IMR-90 (cell line): ENCODE data around the gene HK3. TPM values are rescaled to one million over a fixed set of nuclear protein-coding genes. Genes with fewer than 3 reads are reported as not detected.

ENCODE experiments used
- ATAC-seq: fragments of 200-7000 bp; cut with Tn5 transposase; 2 replicates; pipeline ENCODE4 v1.9.1; 2020; ENCODE audit warnings: low read depth, mild to moderate bottlenecking, moderate library complexity
- BruUV-seq: library from RNA; stranded (reverse); fragments of 400-500 nt; replicated peaks from 2 replicates; lab custom pipeline; 2021; lab: Mats Ljungman, UMichigan
- CTCF ChIA-PET: fragments of 300-600 bp; formaldehyde crosslinking; extraction: SDS; loops from one replicate; lab custom pipeline; 2021; ENCODE audit warnings: antibody characterized with exemption; lab: Yijun Ruan, JAX
- POLR2A ChIA-PET: fragments of 300-600 bp; sonication (Branson Sonifier 250); formaldehyde crosslinking; loops from one replicate; lab custom pipeline; 2022; ENCODE audit warnings: antibody characterized with exemption; ENCODE audit not compliant: unreplicated experiment; lab: Charles Lee
- DNase-seq: peaks from one replicate; pipeline ENCODE4 v3.0.0; 2013
- H2AFZ ChIP-seq: replicated peaks from 2 replicates; pipeline ENCODE3; 2013; ENCODE audit warnings: low read length, mild to moderate bottlenecking; ENCODE audit not compliant: poor library complexity
- H2AK5ac ChIP-seq: 2 replicates; pipeline ENCODE4 v1.6.1; 2013; ENCODE audit warnings: low read depth, low read length, inconsistent platforms
- H2AK9ac ChIP-seq: replicated peaks from 2 replicates; pipeline ENCODE3; 2013; ENCODE audit warnings: mild to moderate bottlenecking, low read depth, low read length, moderate library complexity; ENCODE audit not compliant: poor library complexity
- H2BK120ac ChIP-seq: 2 replicates; pipeline ENCODE4 v1.6.1; 2013; ENCODE audit warnings: low read depth, low read length, inconsistent platforms
- H2BK15ac ChIP-seq: 3 replicates; pipeline ENCODE4 v1.6.1; 2013; ENCODE audit warnings: low read depth, low read length, inconsistent platforms
- H2BK20ac ChIP-seq: 2 replicates; pipeline ENCODE4 v1.6.1; 2013; ENCODE audit warnings: low read depth, mild to moderate bottlenecking, inconsistent platforms, low read length, moderate library complexity
- H2BK5ac ChIP-seq: 2 replicates; pipeline ENCODE4 v1.6.1; 2013; ENCODE audit warnings: mild to moderate bottlenecking, low read depth, low read length, inconsistent platforms; ENCODE audit not compliant: poor library complexity, severe bottlenecking
- H3K14ac ChIP-seq: replicated peaks from 2 replicates; pipeline ENCODE4 v1.6.1; 2013; ENCODE audit warnings: low read depth, low read length, inconsistent platforms
- H3K18ac ChIP-seq: 2 replicates; pipeline ENCODE4 v1.6.1; 2013; ENCODE audit warnings: low read depth, low read length, control low read depth
- H3K23ac ChIP-seq: 2 replicates; pipeline ENCODE4 v1.6.1; 2013; ENCODE audit warnings: low read depth, low read length, inconsistent platforms
- H3K27ac ChIP-seq: 2 replicates; pipeline ENCODE4 v1.5.1; 2013; ENCODE audit warnings: mild to moderate bottlenecking, control low read depth, low read length; ENCODE audit not compliant: insufficient read depth
- H3K27me3 ChIP-seq: 2 replicates; pipeline ENCODE4 v1.6.1; 2013; ENCODE audit warnings: low read length; ENCODE audit not compliant: control insufficient read depth, insufficient read depth
- H3K36me3 ChIP-seq: 2 replicates; pipeline ENCODE4 v1.6.1; 2013; ENCODE audit warnings: low read length, mixed read lengths; ENCODE audit not compliant: control insufficient read depth, insufficient read depth
- H3K4ac ChIP-seq: 2 replicates; pipeline ENCODE4 v1.6.1; 2013; ENCODE audit warnings: low read depth, low read length, inconsistent platforms
- H3K4me1 ChIP-seq: 2 replicates; pipeline ENCODE4 v1.6.1; 2013; ENCODE audit warnings: low read length, mixed read lengths; ENCODE audit not compliant: control insufficient read depth, insufficient read depth
- H3K4me2 ChIP-seq: 2 replicates; pipeline ENCODE4 v1.6.1; 2013; ENCODE audit warnings: low read depth, mild to moderate bottlenecking, control low read depth, low read length, moderate library complexity
- H3K4me3 ChIP-seq: 2 replicates; pipeline ENCODE4 v1.5.1; 2013; ENCODE audit warnings: low read depth, mild to moderate bottlenecking, control low read depth, low read length, moderate library complexity; ENCODE audit not compliant: insufficient read depth
- H3K56ac ChIP-seq: 2 replicates; pipeline ENCODE4 v1.6.1; 2013; ENCODE audit warnings: low read length, inconsistent platforms; ENCODE audit not compliant: insufficient read depth; ENCODE audit errors: extremely low read depth
- H3K79me1 ChIP-seq, 2 experiments: 2 replicates each; pipeline ENCODE4 v1.6.1; 2013; ENCODE audit warnings: low read length in 2 of 2, inconsistent platforms in 1 of 2, low read depth in 1 of 2
- H3K9ac ChIP-seq: 2 replicates; pipeline ENCODE4 v1.6.1; 2013; ENCODE audit warnings: low read depth, low read length, control low read depth
- H3K9me1 ChIP-seq: 2 replicates; pipeline ENCODE4 v1.6.1; 2013; ENCODE audit warnings: low read length, inconsistent platforms; ENCODE audit not compliant: insufficient read depth
- H3K9me3 ChIP-seq: 2 replicates; pipeline ENCODE4 v1.6.1; 2013; ENCODE audit warnings: low read length; ENCODE audit not compliant: control insufficient read depth, insufficient read depth
- H4K20me1 ChIP-seq: 2 replicates; pipeline ENCODE4 v1.6.1; 2013; ENCODE audit warnings: low read length, inconsistent platforms; ENCODE audit not compliant: insufficient read depth
- H4K5ac ChIP-seq: 2 replicates; pipeline ENCODE4 v1.6.1; 2013; ENCODE audit warnings: mild to moderate bottlenecking, low read depth, low read length, control low read depth
- H4K8ac ChIP-seq, 2 experiments: 2 replicates each; pipeline ENCODE4 v1.6.1; 2013; ENCODE audit warnings: low read depth in 2 of 2, low read length in 2 of 2, control low read depth in 1 of 2, inconsistent platforms in 1 of 2
- H4K91ac ChIP-seq: 2 replicates; pipeline ENCODE4 v1.6.1; 2013; ENCODE audit warnings: low read depth, low read length, inconsistent platforms; ENCODE audit not compliant: insufficient read depth
- BHLHE40 ChIP-seq: fragments of 150-350 bp; IDR thresholded peaks from 2 replicates; pipeline ENCODE4 v1.6.1; 2016; ENCODE audit warnings: mild to moderate bottlenecking, low read depth, low read length
- CEBPB ChIP-seq: IDR thresholded peaks from 2 replicates; pipeline ENCODE4 v1.6.1; 2012; ENCODE audit warnings: low read depth, low read length, improper control_type of control experiment
- CTCF ChIP-seq: conservative IDR thresholded peaks from 2 replicates; pipeline ENCODE4 v1.5.1; 2012; ENCODE audit warnings: mild to moderate bottlenecking, low read depth, low read length, improper control_type of control experiment
- ELK1 ChIP-seq: fragments of 150-350 bp; IDR thresholded peaks from 2 replicates; pipeline ENCODE4 v1.6.1; 2016; ENCODE audit warnings: low read depth, mild to moderate bottlenecking, low read length, moderate library complexity, borderline replicate concordance
- FOS ChIP-seq: fragments of 150-350 bp; IDR thresholded peaks from 2 replicates; pipeline ENCODE4 v1.6.1; 2016; ENCODE audit warnings: low read depth, low read length
- MXI1 ChIP-seq: IDR thresholded peaks from 2 replicates; pipeline ENCODE4 v1.6.1; 2012; ENCODE audit warnings: low read depth, mild to moderate bottlenecking, low read length, moderate library complexity, borderline replicate concordance
- RCOR1 ChIP-seq: IDR thresholded peaks from 2 replicates; pipeline ENCODE4 v1.6.1; 2012; ENCODE audit warnings: mild to moderate bottlenecking, low read length, improper control_type of control experiment; ENCODE audit not compliant: insufficient replicate concordance
- USF2 ChIP-seq: fragments of 150-350 bp; IDR thresholded peaks from 2 replicates; pipeline ENCODE4 v1.6.1; 2017; ENCODE audit warnings: mild to moderate bottlenecking, antibody characterized with exemption, low read length, low read depth
- WGBS, 2 experiments: methylation state at CpG; one replicate each; pipeline versions ENCODE4 v1.1.5 to v1.1.7; 2013; ENCODE audit warnings: missing lambda C conversion rate in 2 of 2; ENCODE audit not compliant: insufficient read length in 1 of 2; ENCODE audit errors: extremely low coverage in 2 of 2; 5-methylcytosine and 5-hydroxymethylcytosine counted together
- dilution Hi-C: fragments of 300-500 bp; cut with HindIII; formaldehyde crosslinking; loops from one replicate; pipeline ENCODE4 v1.14.3; 2018; ENCODE audit warnings: low sequenced_read_pairs; ENCODE audit not compliant: unreplicated experiment
- in situ Hi-C: fragments of 300-500 bp; cut with MboI; formaldehyde crosslinking; loops from 3 replicates; pipeline ENCODE4 v1.14.3; 2019; ENCODE audit warnings: low sequenced_read_pairs, inconsistent platforms, mixed read lengths
- intact Hi-C: fragments of 100-400 bp; cut with micrococcal nuclease; formaldehyde crosslinking; loops from 2 replicates; pipeline ENCODE4 v1.10.0; 2022
- polyA plus RNA-seq, 3 experiments: library from polyadenylated mRNA; depleted of rRNA; stranded (reverse); fragments of >200 nt; gene quantifications; 2 replicates each; pipeline ENCODE4 v1.2.3, GENCODE V29; 2012; ENCODE audit warnings: low replicate concordance in 1 of 3
- total RNA-seq: library from RNA; depleted of rRNA; stranded (reverse); fragments of >200 nt; gene quantifications from 2 replicates; pipeline ENCODE4 v1.2.3, GENCODE V29; 2012

HK3 gene
- total and polyA plus RNA-seq, 2 of the 4 experiments (the other 2 are of a cell fraction) = not detected

GRCh38 chr5:176864755-176865154 lies 34.4 kb downstream of the HK3 start:
- no peaks in the 10 kb centered on the region for H4K20me1 ChIP-seq
- H2BK5ac ChIP-seq = no peak overlapping the region
- no peak overlapping the region for H3K56ac ChIP-seq
- H3K18ac ChIP-seq = no peak overlapping the region
- no peak overlapping the region for H2BK20ac ChIP-seq
- in situ Hi-C loops = no loop called here
- dilution Hi-C loops = no loop called here
- no peak overlapping the region for H2BK15ac ChIP-seq
- ChIA-PET CTCF (no interaction called here), POLR2A (no interaction called here)
- H3K9me1 ChIP-seq = no peaks in the 10 kb centered on the region
- no peak overlapping the region for H3K4me2 ChIP-seq
- ATAC-seq (no peak), DNase-seq (no peak)
- H3K23ac ChIP-seq = no peak overlapping the region
- H2BK120ac ChIP-seq = no peak overlapping the region
- H3K4me3 ChIP-seq = no peak overlapping the region
- H4K91ac ChIP-seq = no peak overlapping the region
- H3K27me3 ChIP-seq = peaks cover 72% of the 10 kb centered on the region
- H3K9me3 ChIP-seq = no peaks in the 10 kb centered on the region
- no peaks in the 10 kb centered on the region for H3K4me1 ChIP-seq
- no peak overlapping the region for H2AK5ac ChIP-seq
- H4K8ac ChIP-seq = no peak overlapping the region
- BruUV-seq = no TSS peak
- no peak overlapping the region for H3K4ac ChIP-seq
- no peaks in the 10 kb centered on the region for H3K79me1 ChIP-seq
- intact Hi-C loops = no loop called here
- WGBS, 2 experiments = 65% methylated on average over 2 of the region's 8 CpGs; no CpG with 5 or more reads in 1 of the 2 experiments
- no peak overlapping the region for H3K27ac ChIP-seq
- H3K14ac ChIP-seq = no peak overlapping the region
- no peak overlapping the region for H2AK9ac ChIP-seq
- no peak for TF ChIP-seq CEBPB
- TF ChIP-seq MXI1 = no peak
- TF ChIP-seq ELK1 = no peak
- TF ChIP-seq CTCF = no peak
- no peak for TF ChIP-seq RCOR1
- TF ChIP-seq FOS = no peak
- no peak for TF ChIP-seq BHLHE40
- TF ChIP-seq USF2 = no peak
- H3K9ac ChIP-seq = no peak overlapping the region
- no peak overlapping the region for H2AFZ ChIP-seq
- no peaks in the 10 kb centered on the region for H3K36me3 ChIP-seq
- H4K5ac ChIP-seq = no peak overlapping the region
